GM11168 (cell line): ENCODE results near the gene ATR.
"Not testable (repeated sequence)": the region's sequence is repeated elsewhere in the genome, so short reads cannot be mapped to it uniquely, and the experiment has no call there.

Experiments used
- in situ Hi-C: fragments of 300-500 bp; cut with MboI; formaldehyde crosslinking; loops from one replicate; pipeline ENCODE4 v1.12.0; 2022; ENCODE audit warnings: low sequenced_read_pairs; ENCODE audit not compliant: unreplicated experiment

ATR gene

GRCh38 chr3:142595951-142596725 lies 17.6 kb upstream of the ATR start, which contains the start of gene PLS1:
TSS of gene PLS1 (plus strand) at chr3:142596393. CDS start at chr3:142664238, 67,845 bp downstream.
- in situ Hi-C loops = loop anchor here (10.0 kb wide), 1 partner anchor 399 kb away; no protein-coding TSS in a partner anchor

- in situ Hi-C loops = loop anchor here (10.0 kb wide), 1 partner anchor 399 kb away; no protein-coding TSS in a partner anchor
Measured at GRCh38 chr3:142595581-142595950, 17.0 kb upstream of the ATR start.

GRCh38 chr3:142595141-142595540 lies 16.6 kb upstream of the ATR start:
- in situ Hi-C loops = loop anchor here (10.0 kb wide), 1 partner anchor 400 kb away; no protein-coding TSS in a partner anchor

GRCh38 chr3:142592268-142592667 lies 13.7 kb upstream of the ATR start:
- in situ Hi-C loops = loop anchor here (10.0 kb wide), 1 partner anchor 403 kb away; no protein-coding TSS in a partner anchor

DNA sequence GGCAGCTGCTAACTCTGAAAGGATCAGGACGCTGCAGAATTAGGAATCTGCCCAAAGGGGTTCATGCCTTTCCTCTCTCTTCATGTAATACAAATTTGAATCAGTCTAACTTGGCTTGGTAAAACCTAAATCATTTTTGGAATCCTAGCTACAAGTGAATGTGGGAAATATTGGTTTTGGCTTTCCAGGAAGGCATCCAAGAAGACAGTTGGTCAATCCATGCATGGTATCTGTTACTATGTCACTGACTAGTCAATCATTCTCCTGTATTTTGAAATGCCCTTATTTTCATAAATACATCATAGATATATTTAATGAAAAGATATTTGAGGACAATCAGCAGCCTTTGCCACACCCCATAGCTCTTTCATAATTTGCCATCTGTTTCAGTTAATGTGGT lies 10.2 kb upstream of the ATR start:
- in situ Hi-C loops = no loop called here

GRCh38 chr3:142586803-142587406 lies 8.4 kb upstream of the ATR start:
- in situ Hi-C loops = no loop called here

DNA sequence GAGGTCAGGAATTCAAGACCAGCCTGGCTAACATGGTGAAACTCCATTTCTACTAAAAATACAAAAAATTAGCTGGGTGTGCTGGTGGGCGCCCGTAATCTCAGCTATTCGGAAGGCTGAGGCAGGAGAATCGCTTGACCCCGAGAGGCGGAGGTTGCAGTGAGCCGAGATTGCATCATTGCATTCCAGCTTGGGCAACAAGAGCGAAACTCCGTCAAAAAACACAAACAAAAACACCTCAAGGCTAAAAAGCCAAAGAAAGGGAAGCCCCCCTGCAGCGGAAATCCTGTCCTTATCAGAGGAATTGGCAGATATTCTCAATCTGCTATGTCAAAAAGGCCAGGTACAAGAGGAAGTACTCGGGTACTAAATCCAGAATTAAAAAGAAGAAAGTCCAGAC lies 2.5 kb upstream of the ATR start:
- in situ Hi-C loops = not testable (repeated sequence)

DNA sequence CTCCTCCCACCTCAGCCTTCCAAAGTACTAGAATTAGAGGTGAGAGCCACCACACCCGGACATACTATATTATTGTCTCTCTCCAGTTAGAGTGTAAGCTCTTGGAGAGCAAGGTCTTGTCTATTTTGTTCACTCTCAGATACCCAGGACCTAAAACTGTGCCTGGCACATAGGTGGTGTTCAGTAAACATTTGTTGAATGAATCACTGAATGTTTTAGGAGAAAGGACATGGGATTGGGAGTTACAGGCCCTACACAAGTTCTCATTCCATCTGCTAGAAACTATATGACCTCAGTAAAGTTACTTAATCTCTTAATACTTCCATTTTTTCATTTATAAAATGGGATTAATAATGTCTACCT lies 1.5 kb upstream of the ATR start:
- in situ Hi-C loops = no loop called here

GRCh38 chr3:142577696-142578328 lies 721 bp downstream of the ATR start:
- in situ Hi-C loops = no loop called here

GRCh38 chr3:142576792-142577191 lies 1.7 kb downstream of the ATR start:
- in situ Hi-C loops = no loop called here

DNA sequence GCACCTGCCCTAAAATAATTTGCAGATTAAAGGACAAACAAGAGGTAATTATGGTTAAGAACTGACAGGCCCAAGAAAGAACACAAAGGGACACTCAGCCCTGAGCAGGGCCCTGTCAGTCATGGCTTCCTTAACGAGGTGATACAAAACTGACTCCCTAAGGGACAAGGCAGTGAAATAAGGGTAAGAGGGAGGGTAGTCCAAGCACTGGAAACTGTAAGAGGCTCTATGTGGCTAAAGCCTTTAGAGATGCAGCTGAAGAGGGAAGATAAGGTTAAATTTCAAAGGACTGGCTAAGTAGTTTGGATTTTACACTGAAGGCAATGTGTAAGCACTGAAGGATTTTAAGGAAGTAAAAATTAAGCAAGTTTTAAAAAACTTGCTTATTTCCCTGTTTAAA lies 3.9 kb downstream of the ATR start:
- in situ Hi-C loops = no loop called here

- in situ Hi-C loops = not testable (repeated sequence)
Measured at GRCh38 chr3:142574223-142574622, 4.3 kb downstream of the ATR start.

- in situ Hi-C loops = not testable (repeated sequence)
Measured at GRCh38 chr3:142569422-142569821, 9.1 kb downstream of the ATR start.

DNA sequence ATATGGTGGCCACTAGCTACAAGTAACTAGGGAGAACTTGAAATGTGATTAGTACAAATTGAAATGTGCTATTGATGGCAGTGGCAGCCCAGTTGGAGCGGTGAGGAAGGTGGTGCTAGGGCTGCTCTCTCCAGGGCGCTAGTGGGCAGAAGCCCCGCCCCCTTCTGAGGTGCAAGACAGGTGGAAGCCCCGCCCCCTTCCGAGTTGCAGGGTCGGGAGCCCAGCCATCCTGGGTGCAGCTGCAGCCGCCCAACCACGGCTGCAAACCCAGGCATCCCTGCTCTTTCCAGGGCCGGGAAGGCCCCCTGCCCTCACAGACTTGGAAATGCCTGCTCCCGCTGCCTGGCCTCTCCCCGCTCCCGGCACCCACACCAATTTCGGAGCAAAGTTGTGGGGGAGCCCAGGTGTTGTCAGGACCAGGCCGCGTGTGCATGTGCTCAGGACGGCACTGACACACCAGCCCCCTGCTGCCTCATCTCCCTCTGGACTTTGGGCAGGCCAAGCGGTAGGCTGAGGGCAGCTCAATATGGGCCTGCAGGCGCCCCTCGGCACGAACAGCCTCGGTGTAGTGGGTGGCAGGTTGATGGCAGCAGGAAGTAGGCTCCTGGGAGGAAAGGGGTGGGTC lies 10.0 kb downstream of the ATR start:
- in situ Hi-C loops = no loop called here

DNA sequence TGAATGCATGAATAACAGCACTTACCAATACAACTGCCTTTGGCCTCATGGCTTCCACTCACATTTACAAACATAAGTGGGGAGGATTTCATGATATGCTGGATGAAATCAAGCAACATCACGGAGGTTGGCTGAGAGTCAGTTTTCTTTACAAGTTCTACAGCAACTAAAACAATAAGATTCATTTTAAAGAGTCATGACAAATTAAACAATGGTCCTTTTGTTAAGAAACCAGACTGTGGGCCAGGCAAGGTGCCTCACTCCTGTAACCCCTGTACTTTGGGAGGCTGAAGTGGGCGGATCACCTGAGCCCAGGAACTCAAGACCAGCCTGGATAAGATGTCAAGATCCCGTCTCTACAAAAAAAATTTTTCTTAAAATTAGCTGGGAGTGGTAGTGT lies 12.4 kb downstream of the ATR start:
- in situ Hi-C loops = no loop called here

- in situ Hi-C loops = no loop called here
Measured at GRCh38 chr3:142563496-142563997, 15.0 kb downstream of the ATR start.

DNA sequence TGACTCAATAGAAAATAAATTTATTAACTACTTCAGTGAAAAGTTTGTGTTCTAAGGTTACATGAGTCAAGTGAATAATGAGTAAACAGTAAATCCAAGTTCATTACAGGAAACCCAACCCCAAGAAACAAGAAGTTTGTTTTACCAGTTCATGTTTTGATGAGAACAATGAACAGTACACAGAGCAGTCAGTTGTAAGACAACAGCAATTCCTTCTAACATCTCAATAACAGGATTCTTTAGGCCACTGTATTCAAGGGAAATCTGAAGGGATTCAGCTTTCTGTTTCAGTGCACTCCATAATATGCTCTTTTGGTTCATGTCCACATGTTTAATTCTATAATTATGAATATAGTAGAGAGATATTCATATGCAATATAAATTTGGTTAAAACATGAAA lies 18.4 kb downstream of the ATR start:
- in situ Hi-C loops = no loop called here

- in situ Hi-C loops = no loop called here
Measured at GRCh38 chr3:142553741-142554140, 24.8 kb downstream of the ATR start.

DNA sequence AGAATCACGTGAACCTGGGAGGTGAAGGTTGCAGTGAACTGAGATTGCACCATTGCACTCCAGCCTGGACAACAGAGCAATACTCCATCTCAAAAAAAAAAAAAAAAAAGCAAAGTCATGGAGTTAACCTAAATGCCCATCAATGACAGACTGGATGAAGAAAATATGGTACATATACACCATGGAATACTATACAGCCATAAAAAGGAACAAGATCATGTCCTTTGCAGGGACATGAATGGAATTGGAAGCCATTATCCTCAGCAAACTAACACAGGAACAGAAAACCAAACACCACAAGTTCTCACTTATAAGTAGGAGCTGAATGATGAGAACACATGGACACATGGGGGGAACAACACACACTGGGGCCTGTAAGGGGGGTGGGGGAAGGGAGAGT lies 26.0 kb downstream of the ATR start:
- in situ Hi-C loops = not testable (repeated sequence)

GRCh38 chr3:142549986-142550385 lies 28.5 kb downstream of the ATR start:
- in situ Hi-C loops = no loop called here

DNA sequence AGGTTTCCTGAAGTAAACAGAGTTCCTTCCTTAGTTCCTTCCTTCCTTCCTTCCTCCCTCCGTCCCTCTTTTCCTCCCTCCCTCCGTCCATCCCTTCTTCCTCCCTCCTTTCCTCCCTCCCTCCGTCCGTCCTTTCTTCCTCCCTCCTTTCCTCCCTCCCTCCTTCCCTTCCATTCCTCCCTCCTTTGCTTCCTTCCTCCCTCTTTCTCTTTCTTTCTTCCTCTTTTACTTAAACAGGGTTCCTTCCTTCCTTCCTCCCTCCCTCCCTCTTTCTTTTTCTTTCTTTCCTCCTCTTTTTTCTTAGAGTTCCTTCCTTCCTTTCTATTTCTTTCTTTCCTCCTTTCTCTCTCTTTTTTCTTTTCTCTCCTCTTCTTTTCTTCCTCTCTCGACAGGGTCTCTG lies 35.2 kb downstream of the ATR start:
- in situ Hi-C loops = no loop called here
